HG03135 (cell line): ENCODE data around the gene CARMIL1.

Source experiments
- ATAC-seq: cut with Tn5 transposase; IDR thresholded peaks from one replicate; pipeline ENCODE4 v1.9.1; 2021; ENCODE audit warnings: mild to moderate bottlenecking, moderate library complexity; ENCODE audit not compliant: unreplicated experiment

CARMIL1 gene

DNA sequence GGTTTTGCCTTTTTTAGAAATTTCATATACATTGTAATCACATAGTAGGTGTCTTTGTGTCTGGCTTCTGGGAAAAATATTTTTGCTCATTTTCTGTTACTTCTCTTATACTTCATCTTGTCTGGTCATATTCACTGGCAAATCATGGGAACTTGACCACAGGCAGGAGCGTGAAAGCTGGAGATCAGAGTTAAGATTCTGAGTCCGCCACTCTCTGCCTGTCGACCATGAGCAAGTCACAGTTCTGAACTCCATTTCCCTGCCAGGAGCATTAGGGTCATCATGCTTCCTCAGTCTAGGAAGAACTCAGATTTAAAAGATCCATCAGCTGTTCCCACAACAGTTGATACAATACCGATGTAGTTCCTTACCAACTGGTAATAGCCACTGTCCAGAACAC, 360.5 kb downstream of the CARMIL1 start:
- ATAC-seq: no peak

DNA sequence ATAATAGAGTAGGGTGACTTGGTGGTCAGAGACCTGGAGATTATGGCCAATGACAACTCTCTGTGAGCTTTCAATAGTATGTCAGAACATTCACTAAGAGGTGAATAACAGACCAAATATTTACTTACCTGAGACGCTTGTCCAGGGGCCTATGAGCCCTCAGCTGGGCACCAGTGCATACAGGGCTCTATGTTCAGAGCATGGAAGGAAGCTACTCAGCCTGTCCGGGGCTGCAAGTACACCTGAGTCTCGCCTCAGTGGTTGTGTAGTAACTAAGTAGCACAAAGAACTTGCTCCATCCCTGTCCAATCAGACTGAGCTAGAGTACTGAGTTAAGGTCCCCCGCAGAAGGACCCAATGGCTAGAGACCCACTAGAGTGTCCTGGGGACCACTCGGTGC, 361.3 kb downstream of the CARMIL1 start:
- no peak for ATAC-seq

DNA sequence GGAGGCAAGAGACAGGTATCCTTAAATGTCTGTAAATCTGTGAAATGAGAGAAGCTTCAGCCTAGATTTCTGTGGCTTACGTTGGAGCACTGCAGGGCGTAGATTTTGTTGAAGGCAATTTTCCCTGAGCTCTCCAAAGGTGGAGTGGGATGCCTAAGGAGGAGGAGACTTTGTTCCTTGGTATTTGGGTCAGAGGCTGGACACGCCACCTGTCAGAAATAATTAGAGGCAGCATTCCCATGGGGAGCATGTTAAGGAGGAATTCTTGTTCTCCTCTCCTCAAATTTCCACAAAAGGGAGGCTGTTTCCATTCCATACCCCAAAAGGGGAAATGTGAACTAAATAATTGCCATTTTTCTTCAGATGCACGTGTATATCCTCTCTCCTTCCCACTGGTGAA, 361.7 kb downstream of the CARMIL1 start:
- ATAC-seq: no peak

DNA sequence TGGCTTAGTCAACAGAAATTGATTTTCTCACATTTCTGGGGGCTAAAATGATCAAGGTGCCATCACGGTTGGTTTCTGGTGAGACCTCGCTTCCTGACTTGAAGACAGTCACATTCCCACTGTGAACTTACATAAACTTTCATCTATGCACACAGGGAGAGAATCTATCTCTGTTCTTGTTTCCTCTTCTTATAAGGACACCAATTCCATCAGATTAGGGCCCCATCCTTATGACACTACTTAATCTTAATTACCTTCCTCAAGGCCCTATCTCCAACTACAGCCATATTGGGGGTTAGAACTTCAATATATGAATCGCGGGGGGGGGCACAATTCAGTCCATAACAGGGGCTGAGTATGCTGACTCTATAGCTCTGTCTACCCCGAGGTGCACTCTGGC, 362.2 kb downstream of the CARMIL1 start:
- no peak for ATAC-seq

DNA sequence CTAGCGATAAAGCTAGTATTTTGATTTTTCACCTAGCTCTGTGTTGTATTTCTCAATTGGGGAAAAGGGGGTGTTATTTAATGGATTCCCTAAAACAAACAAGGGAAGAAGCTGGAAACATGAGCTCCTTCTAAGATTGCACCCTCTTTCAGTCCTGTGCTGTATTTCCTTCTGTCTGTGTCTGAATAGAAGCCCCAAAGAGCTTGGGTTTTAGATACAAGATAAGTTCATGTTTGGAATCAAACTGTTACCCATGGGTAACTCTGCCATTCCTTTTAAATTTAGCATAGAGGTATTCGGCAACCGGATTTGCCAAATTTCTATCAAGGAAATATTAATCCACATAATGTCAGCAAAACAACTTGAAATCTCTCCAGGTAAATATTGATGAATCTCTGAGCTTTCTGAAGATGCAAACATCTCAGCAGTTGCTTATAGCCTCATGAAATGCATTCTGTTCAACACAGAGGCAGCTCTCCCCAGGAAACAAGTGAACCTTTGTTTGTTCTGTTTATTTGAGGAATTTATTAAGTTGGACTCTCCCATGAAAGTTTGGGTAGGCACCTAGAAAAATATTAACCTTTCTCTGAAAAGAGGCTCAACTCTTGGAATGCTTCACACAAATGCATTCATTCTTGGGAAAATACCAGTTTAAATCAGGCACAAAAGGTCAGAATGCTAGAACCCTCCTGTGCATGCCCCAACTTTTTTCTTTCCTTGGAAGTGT, 362.9 kb downstream of the CARMIL1 start:
- no peak for ATAC-seq

DNA sequence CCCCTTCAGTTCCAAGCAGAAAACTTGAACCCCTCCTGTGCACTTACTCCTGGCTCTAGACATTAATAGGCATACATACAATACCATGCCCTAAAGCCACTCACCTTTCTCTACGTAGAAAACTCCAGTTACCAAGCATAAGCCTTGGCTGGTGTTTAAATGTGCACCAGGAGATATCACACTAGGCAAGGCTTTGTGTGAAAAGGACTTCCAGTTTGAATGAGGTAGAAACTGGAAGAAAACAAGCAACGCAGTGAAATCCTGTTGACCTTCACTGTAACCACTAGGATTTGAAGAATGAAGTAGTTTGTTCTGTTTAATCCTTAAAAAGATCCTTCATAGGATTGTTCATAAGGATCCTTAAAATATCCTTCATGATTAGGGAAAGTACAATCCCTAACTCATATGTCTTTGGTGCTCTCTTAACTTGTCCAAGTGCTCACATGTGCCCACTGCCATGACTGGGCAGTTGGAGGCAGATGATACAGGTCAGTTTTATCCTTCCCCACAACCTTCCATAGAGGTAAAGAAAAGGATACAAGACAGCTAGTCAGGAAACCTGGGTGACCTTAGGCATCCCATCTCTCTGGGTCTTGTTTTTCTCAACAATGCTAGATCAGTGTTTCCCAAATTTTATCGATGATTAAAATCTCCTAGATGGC, 363.6 kb downstream of the CARMIL1 start:
- no peak for ATAC-seq

DNA sequence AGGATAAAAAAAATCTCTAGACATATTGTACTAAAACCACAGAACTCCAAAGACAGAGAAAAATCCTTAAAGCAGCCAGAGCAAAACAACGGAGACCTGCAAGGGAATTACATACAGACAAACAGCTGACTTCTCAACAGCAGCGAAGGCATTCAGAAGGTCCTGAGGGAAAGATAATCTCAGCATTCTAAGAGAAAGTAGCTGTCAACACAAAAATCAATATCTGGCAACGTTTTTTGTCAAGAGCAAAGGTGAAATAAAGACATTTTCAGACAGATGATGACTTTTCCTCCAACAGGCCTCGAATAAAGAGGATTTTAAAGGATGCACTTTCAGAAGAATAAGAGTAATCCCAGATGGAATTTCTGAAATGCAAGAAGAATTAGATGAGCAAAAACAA, 366.7 kb downstream of the CARMIL1 start:
- ATAC-seq: no peak

DNA sequence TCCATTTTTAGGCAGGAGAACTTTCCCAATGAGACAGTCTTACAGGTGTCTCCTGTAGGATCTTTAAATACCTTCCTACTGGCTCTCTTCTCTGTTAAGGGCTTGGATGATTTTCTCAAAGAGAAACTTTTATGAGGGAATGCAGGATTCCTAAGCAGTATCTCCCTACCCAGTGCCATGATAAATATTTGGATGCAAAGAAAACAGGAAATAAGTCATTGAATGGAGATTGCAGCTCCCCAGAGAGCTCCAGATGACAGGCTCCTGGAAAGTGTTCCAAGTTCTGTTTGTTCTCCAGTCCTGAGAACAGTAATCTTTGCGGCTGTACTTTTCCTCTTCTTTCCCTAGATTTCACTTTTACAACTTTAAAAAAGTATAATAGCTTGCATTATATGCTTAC, 370.4 kb downstream of the CARMIL1 start:
- no peak for ATAC-seq

DNA sequence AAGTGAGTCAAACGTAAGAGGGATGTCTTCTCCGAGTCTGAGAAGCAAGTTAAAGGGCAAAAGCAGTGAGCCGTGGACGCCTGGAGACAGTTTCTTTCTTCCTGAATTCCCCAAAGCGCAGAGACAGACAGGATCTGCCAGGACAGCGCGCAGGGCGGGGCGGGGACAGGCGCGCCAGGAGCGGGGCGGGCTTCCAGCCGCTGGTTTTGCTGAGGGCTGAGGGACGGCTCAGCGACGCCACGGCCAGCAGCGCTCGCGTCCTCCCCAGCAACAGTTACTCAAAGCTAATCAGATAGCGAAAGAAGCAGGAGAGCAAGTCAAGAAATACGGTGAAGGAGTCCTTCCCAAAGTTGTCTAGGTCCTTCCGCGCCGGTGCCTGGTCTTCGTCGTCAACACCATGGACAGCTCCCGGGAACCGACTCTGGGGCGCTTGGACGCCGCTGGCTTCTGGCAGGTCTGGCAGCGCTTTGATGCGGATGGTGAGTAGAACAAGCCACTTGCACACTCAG, 372.9 kb downstream of the CARMIL1 start, which contains the start of gene SCGN:
TSS of gene SCGN (plus strand) at position 209 of the 509 bp plus-strand sequence. CDS start at position 398, 189 bp downstream.
- no peak for ATAC-seq

DNA sequence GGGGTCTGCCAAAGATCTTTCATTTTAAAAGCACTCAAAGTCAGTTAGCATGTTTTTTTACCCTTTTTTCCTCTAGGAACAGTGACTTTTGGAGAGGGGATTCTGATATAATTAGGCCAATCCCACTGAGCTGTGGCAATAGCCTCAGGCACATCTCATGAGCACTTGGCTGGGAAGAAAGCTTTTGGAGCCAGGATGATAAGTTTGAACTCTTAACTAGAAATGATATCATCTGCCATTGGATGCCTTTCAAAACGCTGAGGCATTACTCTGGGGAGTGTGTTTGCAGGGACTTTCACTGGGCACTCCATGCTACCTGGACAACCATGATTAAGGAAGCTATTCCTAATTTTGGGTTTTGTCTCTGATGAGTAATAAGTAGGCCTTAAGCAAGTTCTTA, 376.5 kb downstream of the CARMIL1 start:
- no peak for ATAC-seq

DNA sequence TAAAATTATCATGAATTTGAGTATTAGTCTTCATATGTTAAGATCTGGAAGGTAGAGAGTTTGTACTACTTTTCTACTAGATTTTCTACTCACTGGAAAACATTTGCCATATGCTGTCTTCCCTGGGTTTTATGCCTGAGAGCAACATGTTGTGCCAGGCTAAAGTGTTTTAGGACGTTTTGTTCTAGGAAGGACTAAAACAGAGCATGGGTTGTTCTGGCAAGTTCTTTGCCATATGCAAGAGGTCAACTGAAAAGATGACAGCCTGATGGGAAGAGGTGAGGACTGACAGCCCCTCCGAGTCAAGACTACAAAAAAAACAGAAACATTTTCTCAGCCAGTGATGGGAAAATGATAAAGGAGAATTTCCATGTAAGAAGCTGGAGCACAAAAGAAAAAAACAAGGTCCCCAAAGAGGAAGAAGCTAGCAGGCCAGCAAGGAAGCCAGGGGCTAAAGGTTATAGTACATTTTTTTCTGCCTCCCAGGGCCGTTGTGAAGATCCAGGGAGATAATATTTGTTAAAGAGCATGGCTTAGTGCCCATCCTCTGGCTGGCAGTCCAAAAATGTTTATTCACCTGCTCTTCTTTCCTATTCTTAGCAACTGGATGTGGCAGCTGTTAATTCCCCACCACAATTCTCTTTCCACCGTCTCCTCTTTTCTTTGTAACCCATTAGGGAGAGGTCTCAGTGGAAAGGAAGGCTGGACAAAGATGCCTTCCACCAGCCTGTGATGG, 380.6 kb downstream of the CARMIL1 start:
- ATAC-seq: no peak

DNA sequence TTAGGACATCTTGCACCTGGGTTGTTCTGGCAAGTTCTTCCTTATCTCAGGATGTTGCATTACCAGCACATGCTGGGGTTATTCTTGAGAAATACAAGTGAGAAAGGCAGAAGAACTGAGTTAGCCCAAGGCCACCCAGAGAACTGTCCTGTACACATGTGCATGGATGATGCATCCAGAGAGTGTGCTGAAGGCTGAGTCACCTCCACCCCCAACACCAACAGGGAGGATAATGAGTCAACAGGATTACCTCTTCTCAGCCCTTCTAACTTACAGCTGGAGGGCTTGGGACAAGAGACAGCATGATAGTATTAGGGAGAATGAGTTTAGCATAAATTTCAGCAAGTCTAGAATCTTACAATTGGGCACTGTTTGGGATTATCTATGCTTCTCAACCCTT, 381.3 kb downstream of the CARMIL1 start:
- no peak for ATAC-seq

DNA sequence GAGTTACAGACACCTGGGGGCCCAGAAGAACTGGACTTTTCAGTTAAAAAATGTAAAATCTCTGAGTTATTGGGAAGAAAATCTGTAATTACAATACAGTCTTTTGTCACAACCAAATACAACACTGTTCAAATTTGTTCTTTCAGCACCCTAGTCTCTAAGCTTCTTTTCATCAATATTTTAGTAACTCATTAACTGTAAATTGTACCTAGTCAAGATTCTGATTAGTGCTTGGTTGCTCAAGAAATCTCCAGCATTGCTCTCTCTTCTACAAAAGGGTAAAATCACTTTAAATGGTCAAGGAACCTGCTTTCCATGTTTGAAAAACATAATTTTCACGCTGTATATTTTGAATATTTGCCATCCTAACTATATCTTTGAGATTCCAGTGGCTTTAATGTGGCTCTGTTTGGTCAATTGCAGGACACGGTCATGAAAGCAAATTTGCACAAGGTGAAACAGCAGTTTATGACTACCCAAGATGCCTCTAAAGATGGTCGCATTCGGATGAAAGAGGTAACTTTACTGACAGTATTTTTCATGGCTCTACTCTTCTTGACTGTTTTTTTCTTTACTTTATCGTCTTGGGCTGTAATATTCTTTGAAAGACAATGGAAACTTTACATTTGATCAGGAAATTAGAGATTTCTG, 382.1 kb downstream of the CARMIL1 start:
- ATAC-seq: no peak

DNA sequence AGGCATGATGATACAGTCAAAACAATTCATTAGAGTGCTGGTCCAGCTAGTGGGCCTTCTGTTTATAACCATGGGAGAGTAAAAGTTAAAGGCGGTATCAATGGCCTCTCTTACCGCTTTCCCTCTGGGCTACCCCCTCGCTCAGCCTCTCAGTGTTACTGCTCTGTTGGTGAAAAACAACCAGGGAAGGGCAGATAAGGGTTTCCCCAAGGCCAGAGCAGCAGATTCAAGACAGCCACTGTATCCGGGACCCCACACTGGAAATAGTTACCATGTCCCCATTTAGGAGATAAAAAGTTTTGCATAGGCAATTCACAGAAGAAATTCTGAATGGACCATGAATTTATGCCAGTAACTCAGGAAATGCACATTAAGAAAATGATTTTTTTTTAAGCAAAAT, 386.3 kb downstream of the CARMIL1 start:
- no peak for ATAC-seq

DNA sequence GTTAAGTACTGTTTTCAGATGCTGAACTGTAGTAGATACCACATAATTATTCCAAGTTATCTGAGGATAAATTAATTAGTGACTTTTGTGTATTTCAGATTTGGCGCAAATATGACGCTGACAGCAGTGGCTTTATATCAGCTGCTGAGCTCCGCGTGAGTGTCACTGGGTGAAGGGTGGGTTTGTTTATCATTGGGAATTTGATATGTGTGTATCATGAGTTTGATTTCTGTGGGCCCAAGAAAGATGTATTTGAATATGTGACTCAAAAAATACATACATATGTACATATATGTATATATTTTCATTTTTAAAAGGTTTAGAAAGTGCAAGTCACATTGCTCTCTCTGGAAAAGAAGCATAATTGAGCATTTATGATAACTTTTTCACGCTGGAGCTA, 390.2 kb downstream of the CARMIL1 start:
- no peak for ATAC-seq
